SJCRH30 (cell line): ENCODE data around the gene PACSIN2. TPM values are rescaled to one million over a fixed set of nuclear protein-coding genes. Genes with fewer than 3 reads are reported as not detected.
"Not testable (repeated sequence)": the region's sequence is repeated elsewhere in the genome, so short reads cannot be mapped to it uniquely, and the experiment has no call there.

Experiments
- DNase-seq, 2 experiments: peaks; one replicate each; pipeline ENCODE4 v3.0.0-alpha.2; 2015 to 2020
- H3K27ac ChIP-seq: fragments of 250-450 bp; sonication (Bioruptor Pico); 2 replicates; pipeline ENCODE4 v1.5.1; 2020; ENCODE audit warnings: mild to moderate bottlenecking, moderate library complexity
- H3K27me3 ChIP-seq: fragments of 250-450 bp; sonication (Bioruptor Pico); 2 replicates; pipeline ENCODE4 v1.5.1; 2020; ENCODE audit warnings: mild to moderate bottlenecking, moderate library complexity
- H3K36me3 ChIP-seq: fragments of 250-450 bp; sonication (Bioruptor Pico); 2 replicates; pipeline ENCODE4 v1.5.1; 2020; ENCODE audit warnings: mild to moderate bottlenecking, moderate library complexity
- H3K4me1 ChIP-seq: fragments of 250-450 bp; sonication (Bioruptor Pico); 2 replicates; pipeline ENCODE4 v1.5.1; 2020; ENCODE audit warnings: mild to moderate bottlenecking, moderate library complexity
- H3K4me3 ChIP-seq: fragments of 250-450 bp; sonication (Bioruptor Pico); 2 replicates; pipeline ENCODE4 v1.5.1; 2020; ENCODE audit warnings: mild to moderate bottlenecking, moderate library complexity
- H3K9me3 ChIP-seq: fragments of 250-450 bp; sonication (Bioruptor Pico); replicated peaks from 2 replicates; pipeline ENCODE4 v1.5.1; 2020; ENCODE audit warnings: mild to moderate bottlenecking, moderate library complexity
- total RNA-seq: library from RNA; depleted of rRNA; stranded (reverse); fragments of >200 nt; shearing (Covaris generic); gene quantifications from 2 replicates; pipeline ENCODE4 v1.2.3, GENCODE V29; 2014

PACSIN2 gene
- total RNA-seq, 1 experiment from 2014 or later, result 78.3 TPM

DNA sequence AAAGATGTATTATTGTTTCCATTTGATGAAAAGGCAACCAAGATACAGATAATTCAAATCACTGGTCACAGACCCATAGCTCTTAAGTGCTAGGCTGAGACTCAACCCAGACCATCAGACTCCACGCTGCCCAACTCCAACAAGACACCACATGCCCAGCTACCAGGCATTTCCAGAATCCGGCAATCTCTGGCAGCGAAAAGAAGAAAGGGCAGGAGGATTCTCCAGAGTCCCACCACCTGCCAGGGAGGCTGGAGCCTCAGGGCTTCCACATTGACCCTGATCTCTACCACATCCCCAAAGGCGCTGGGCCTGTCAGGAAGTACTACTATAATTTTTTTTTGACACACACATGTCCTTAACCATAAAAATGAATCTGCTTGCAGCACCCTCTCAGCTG lies 96.4 kb downstream of the PACSIN2 start:
- peak; percentile 42 to 63 for DNase-seq
- Histone ChIP-seq H3K36me3 (no peaks in the 10 kb centered on the region; the same call in 1 of the 2 replicates), H3K27me3 (no peaks in the 10 kb centered on the region), H3K9me3 (no peaks in the 10 kb centered on the region), H3K27ac (peak overlapping the region; percentile 67), H3K4me1 (peaks cover 32% of the 10 kb centered on the region), H3K4me3 (no peak overlapping the region)

DNA sequence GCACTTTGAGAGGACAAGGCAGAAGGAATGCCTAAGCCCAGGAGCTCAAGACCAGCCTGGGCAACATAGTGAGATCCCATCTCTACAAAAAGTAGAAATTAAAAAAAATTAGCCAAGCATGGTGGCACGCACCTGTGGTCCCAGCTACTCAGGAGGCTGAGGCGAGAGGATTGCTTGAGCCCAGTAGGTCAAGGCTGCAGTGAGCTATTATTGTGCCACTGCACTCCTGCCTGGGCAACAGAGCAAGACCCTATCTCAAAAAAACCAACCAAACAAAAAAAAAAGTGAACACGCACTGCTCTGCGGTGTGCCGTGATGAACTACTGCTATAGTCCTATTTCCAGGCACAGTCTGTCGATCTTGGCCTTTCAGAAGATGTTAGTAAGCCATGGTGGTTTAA lies 97.6 kb downstream of the PACSIN2 start:
- not testable (repeated sequence) for H3K9me3 ChIP-seq, H3K27me3 ChIP-seq, H3K36me3 ChIP-seq, H3K4me3 ChIP-seq, DNase-seq, H3K27ac ChIP-seq
- peaks cover 32% of the 10 kb centered on the region for H3K4me1 ChIP-seq

GRCh38 chr22:42915980-42916765 lies 98.8 kb downstream of the PACSIN2 start:
- Histone ChIP-seq H3K4me3 (no peak overlapping the region), H3K36me3 (peaks cover 5% of the 10 kb centered on the region), H3K9me3 (no peaks in the 10 kb centered on the region), H3K27ac (no peak overlapping the region), H3K27me3 (no peaks in the 10 kb centered on the region), H3K4me1 (peaks cover 29% of the 10 kb centered on the region)
- no peak for DNase-seq

GRCh38 chr22:42914511-42915076 lies 100.4 kb downstream of the PACSIN2 start:
- H3K9me3 ChIP-seq, result no peaks in the 10 kb centered on the region
- H3K4me3 ChIP-seq, result no peak overlapping the region
- H3K4me1 ChIP-seq, result peaks cover 32% of the 10 kb centered on the region
- H3K36me3 ChIP-seq, result peaks cover 8% of the 10 kb centered on the region
- no peak for DNase-seq
- no peaks in the 10 kb centered on the region for H3K27me3 ChIP-seq
- no peak overlapping the region for H3K27ac ChIP-seq

DNA sequence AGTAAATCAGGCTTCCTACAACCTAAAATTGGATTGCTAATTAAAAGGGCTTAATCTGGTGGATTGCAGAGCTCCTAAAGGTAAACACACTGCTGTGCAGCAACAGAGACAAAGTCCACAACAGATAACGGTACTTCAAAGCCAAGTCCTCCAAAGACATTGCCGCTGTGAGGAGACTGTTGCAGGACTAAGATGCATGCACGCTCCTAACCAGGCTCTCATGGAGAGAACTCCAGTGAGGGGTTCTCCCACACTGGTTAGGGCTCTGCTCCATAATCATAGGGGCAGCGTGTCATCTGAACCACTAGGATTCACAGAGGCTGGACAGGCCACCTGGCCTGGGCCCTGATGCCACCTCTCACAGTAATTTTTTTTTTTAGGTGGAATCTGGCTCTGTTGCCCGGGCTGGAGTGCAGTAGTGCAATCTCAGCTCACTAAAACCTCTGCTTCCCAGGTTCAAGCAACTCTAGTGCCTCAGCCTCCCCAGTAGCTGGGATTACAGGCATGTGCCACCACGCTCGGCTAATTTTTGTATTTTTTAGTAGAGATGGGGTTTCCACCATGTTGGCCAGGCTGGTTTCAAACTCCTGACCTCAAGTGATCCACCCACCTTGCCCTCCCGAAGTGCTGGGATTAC lies 101.0 kb downstream of the PACSIN2 start:
- Histone ChIP-seq H3K36me3 (peaks cover 13% of the 10 kb centered on the region), H3K27me3 (no peaks in the 10 kb centered on the region), H3K4me3 (no peak overlapping the region), H3K4me1 (peaks cover 31% of the 10 kb centered on the region), H3K27ac (no peak overlapping the region), H3K9me3 (no peaks in the 10 kb centered on the region)
- no peak for DNase-seq

DNA sequence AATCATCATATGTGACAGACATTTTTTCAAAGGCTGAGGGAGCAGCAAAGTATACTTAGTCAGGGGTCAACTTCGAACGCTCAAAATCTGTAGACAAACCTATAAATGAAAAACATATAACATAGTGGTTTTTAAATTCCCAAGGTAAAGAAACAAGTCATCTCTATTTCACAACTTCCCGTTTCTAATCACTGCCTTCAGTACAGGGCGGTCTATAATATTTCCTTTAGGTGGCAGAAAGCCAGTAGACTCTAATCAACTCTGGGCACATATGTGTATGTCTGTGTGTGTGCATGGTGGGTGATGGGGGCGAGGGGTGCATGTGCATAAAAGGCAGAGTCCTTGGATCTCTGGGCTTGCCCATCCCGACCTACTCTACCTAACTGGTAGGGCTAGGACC lies 102.9 kb downstream of the PACSIN2 start:
- no peaks in the 10 kb centered on the region for H3K9me3 ChIP-seq
- no peaks in the 10 kb centered on the region for H3K27me3 ChIP-seq
- H3K4me1 ChIP-seq, result peaks cover 39% of the 10 kb centered on the region
- H3K27ac ChIP-seq, result no peak overlapping the region
- peaks cover 15% of the 10 kb centered on the region for H3K36me3 ChIP-seq
- DNase-seq, result no peak
- no peak overlapping the region for H3K4me3 ChIP-seq

GRCh38 chr22:42910221-42910942 lies 104.6 kb downstream of the PACSIN2 start:
- DNase-seq, result no peak
- no peak overlapping the region for H3K27ac ChIP-seq

GRCh38 chr22:42909363-42910058 lies 105.4 kb downstream of the PACSIN2 start:
- H3K36me3 ChIP-seq, result peaks cover 20% of the 10 kb centered on the region
- H3K4me3 ChIP-seq, result no peak overlapping the region
- no peaks in the 10 kb centered on the region for H3K27me3 ChIP-seq
- H3K9me3 ChIP-seq, result no peaks in the 10 kb centered on the region
- H3K27ac ChIP-seq, result no peak overlapping the region
- H3K4me1 ChIP-seq, result peaks cover 52% of the 10 kb centered on the region
- DNase-seq, result no peak

More at GRCh38 chr22:42910221-42910942, 104.6 kb downstream of the PACSIN2 start:
- H3K9me3 ChIP-seq, result no peaks in the 10 kb centered on the region
- no peak overlapping the region for H3K4me3 ChIP-seq
- H3K4me1 ChIP-seq, result peaks cover 50% of the 10 kb centered on the region
- no peaks in the 10 kb centered on the region for H3K27me3 ChIP-seq
- peaks cover 20% of the 10 kb centered on the region for H3K36me3 ChIP-seq

- Histone ChIP-seq H3K9me3 (no peaks in the 10 kb centered on the region), H3K27me3 (no peaks in the 10 kb centered on the region), H3K4me3 (no peak overlapping the region), H3K4me1 (peaks cover 52% of the 10 kb centered on the region), H3K36me3 (peaks cover 20% of the 10 kb centered on the region), H3K27ac (peak overlapping the region; percentile 56)
- no peak for DNase-seq
These were observed 106.6 kb downstream of the PACSIN2 start for GRCh38 chr22:42908374-42908746.

DNA sequence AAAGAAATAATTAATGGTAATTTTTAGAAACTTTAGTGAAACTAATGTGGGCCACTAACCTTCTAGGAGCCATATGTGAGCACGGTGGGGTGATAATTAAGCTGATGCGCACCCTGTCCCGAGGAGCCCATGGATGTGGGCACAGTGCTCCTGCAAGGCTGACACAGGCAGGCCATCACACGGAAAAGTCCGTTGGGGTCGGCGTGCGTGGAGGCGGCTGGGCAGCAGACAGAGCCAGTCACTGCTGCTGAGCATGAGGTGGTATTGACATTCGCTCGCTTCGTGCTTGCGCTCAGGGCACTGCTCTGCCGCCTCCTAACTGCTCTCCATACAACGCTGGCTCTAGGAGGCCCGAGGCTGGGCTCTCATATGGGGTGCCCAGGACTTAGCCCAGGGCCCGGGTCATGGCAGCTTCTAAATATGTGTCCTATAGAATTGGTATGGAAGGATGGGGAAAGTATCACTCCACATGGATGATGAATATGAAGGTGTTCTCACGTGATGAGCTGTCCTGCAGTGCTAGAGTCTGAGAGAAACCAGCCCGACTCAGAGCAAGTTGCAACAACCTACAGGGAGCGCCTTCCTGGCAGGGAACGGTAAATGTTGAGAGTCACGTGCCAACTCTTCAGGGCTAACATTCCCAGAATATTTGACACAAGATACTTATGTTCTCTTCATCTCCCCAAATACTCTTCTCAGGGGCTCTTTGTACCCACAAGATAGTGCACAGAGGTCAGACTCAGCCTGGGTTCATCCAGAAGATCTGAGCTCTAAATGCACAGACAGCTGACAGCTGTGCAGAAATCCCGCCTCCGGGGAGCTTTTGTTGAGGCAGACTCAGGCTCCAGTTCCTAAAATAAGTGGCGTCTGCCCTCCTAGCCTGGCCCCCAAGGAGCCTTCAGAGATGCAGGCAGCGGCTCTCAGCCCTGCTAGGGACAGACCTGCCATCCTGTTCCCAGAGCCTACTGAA lies 107.3 kb downstream of the PACSIN2 start:
- no peak overlapping the region for H3K4me3 ChIP-seq
- peaks cover 52% of the 10 kb centered on the region for H3K4me1 ChIP-seq
- H3K27me3 ChIP-seq, result no peaks in the 10 kb centered on the region
- DNase-seq, result peak; percentile 88 to 91
- H3K27ac ChIP-seq, result peak overlapping the region; percentile 56
- peaks cover 25% of the 10 kb centered on the region for H3K36me3 ChIP-seq
- H3K9me3 ChIP-seq, result no peaks in the 10 kb centered on the region

DNA sequence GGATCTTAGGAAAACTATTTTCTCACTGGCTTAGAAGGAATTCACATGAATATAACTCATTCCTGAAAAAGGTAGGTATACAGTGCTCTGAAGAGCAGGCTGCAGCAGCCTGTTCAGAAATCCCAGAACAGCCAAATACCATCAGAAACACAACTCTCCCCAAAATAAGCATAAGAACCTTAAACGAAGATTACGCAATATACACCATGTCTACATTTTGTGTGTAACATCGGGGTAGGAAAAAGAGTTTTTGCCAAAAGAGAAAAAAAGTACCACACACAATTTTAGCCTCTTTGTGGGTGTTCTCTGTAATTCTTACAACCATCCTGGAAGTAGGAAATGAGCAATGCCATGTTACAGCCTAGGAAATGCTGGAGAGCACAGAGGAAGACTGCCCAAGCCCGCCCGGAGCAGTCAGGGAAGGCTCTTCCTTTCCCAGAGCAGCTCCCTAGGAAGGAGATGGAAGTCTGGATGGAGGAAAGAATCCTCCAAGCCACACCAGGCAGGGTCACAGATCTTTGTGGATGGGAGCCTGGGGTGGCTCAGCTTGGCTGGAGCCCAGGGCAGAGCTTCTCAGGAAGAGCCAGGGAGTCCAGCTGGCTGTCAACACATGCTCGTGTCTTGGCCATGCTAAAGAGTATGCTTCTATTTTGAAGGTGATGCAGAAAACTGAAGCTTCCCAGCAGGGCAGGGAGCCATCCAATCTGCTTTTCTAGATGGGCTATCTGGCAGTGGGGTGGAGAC lies 108.2 kb downstream of the PACSIN2 start:
- H3K9me3 ChIP-seq, result no peaks in the 10 kb centered on the region
- peaks cover 24% of the 10 kb centered on the region for H3K36me3 ChIP-seq
- H3K4me3 ChIP-seq, result no peak overlapping the region
- no peak overlapping the region for H3K27ac ChIP-seq
- peaks cover 53% of the 10 kb centered on the region for H3K4me1 ChIP-seq
- no peaks in the 10 kb centered on the region for H3K27me3 ChIP-seq
- DNase-seq, result no peak

GRCh38 chr22:42905702-42906183 lies 109.2 kb downstream of the PACSIN2 start:
- peak; percentile 70 to 72 for DNase-seq
- Histone ChIP-seq H3K36me3 (peaks cover 20% of the 10 kb centered on the region), H3K9me3 (no peaks in the 10 kb centered on the region), H3K4me3 (no peak overlapping the region), H3K4me1 (peaks cover 63% of the 10 kb centered on the region), H3K27me3 (no peaks in the 10 kb centered on the region), H3K27ac (no peak overlapping the region)

- DNase-seq, result no peak
- H3K36me3 ChIP-seq, result peaks cover 24% of the 10 kb centered on the region
- no peaks in the 10 kb centered on the region for H3K27me3 ChIP-seq
- peaks cover 63% of the 10 kb centered on the region for H3K4me1 ChIP-seq
- no peak overlapping the region for H3K4me3 ChIP-seq
- no peak overlapping the region for H3K27ac ChIP-seq
- no peaks in the 10 kb centered on the region for H3K9me3 ChIP-seq
These were observed 109.7 kb downstream of the PACSIN2 start for GRCh38 chr22:42905217-42905616.
